T-helper 1 cell treated with Interleukin-12 subunit alpha and Interleukin-12 subunit beta and Interleukin-4 antibody, amounts not matched to agents 30 ng/mL and 1 ng/mL, for 36 hours (primary cell): ENCODE data around the gene CCDC88C. TPM values are rescaled to one million over a fixed set of nuclear protein-coding genes. Genes with fewer than 3 reads are reported as not detected.

ENCODE experiments used
- intact Hi-C: fragments of 100-400 bp; cut with micrococcal nuclease; formaldehyde crosslinking; loops from one replicate; pipeline ENCODE4 v1.15.1; 2024
- total RNA-seq: library from RNA; stranded (reverse); gene quantifications from 2 replicates; pipeline ENCODE4 v1.2.3, GENCODE V29; 2022

The CCDC88C gene
- total RNA-seq, 1 donor from 2014 or later, result 196 TPM

- intact Hi-C loops, result no loop called here
Observed at GRCh38 chr14:91331721-91332120, 85.9 kb downstream of the CCDC88C start.

- intact Hi-C loops, result no loop called here
Observed at GRCh38 chr14:91330856-91331255, 86.8 kb downstream of the CCDC88C start.

DNA sequence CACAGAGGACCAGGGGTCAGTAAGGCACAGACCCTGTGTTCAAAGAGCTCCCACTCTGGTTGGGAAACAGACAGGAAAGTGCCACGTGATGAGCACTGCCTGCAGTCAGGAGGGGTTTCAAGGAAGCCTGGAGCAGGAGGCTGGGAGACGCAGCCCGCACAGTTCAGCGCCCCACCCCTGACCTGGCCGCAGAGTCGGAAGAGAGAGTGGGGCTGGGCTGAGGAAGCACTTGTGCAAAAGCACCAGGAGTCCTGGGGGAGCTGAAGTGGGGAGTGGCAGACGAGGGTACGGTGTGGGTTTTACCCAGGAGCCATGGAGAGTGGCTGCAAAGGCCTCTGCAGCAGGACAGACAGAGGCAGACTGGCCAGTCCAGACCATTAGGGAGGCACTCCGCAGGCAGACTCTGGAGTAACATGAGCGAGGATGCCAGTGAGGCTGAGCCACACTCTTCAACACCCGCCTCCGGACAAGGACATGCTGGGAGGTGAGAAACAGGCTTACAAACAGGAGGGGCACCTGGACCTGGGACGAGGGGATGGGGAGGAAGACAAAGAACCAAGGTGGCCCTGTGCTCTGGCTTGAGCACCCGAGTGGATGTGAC lies 87.4 kb downstream of the CCDC88C start:
- intact Hi-C loops, result no loop called here

GRCh38 chr14:91329486-91330014 lies 88.1 kb downstream of the CCDC88C start:
- intact Hi-C loops, result no loop called here

GRCh38 chr14:91328313-91329050 lies 89.1 kb downstream of the CCDC88C start:
- intact Hi-C loops, result no loop called here

- intact Hi-C loops, result no loop called here
Observed at GRCh38 chr14:91327661-91328312, 89.8 kb downstream of the CCDC88C start.

GRCh38 chr14:91327250-91327595 lies 90.4 kb downstream of the CCDC88C start:
- intact Hi-C loops, result no loop called here

GRCh38 chr14:91326514-91327249 lies 90.9 kb downstream of the CCDC88C start:
- intact Hi-C loops, result no loop called here

- intact Hi-C loops, result loop anchor here (1.0 kb wide), 1 partner anchor 48 kb away; no protein-coding TSS in a partner anchor
Observed at GRCh38 chr14:91324606-91325575, 92.7 kb downstream of the CCDC88C start.

- intact Hi-C loops, result loop anchor here (1.0 to 2.0 kb wide), 6 partner anchors 9 to 187 kb away; partner anchors contain the start of gene PPP4R3A
Observed at GRCh38 chr14:91323671-91324605, 93.7 kb downstream of the CCDC88C start.

DNA sequence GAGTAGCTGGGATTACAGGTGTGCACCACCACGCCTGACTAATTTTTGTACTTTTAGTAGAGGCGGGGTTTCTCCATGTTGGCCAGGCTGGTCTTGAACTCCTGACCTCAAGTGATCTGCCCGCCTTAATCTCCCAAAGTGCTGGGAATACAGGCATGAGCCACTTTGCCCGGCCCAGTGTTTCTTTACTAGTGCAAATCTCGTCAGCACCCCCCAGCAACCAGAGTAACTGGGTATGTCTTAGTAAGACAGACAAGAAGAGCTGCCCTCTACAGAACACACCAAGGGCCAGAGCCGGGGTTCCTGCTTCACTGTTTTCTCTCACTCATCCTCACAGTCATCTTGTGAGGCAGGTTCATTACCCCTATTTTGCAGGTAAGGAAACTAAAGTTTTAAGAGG lies 94.6 kb downstream of the CCDC88C start:
- intact Hi-C loops, result loop anchor here (1.0 to 2.0 kb wide), 5 partner anchors 8 to 188 kb away; partner anchors contain the start of gene PPP4R3A

- intact Hi-C loops, result loop anchor here (1.0 to 2.0 kb wide), 5 partner anchors 7 to 188 kb away; partner anchors contain the start of gene PPP4R3A
Observed at GRCh38 chr14:91322623-91323022, 95.0 kb downstream of the CCDC88C start.

GRCh38 chr14:91321131-91321530 lies 96.5 kb downstream of the CCDC88C start:
- intact Hi-C loops, result no loop called here

- intact Hi-C loops, result no loop called here
Observed at GRCh38 chr14:91320266-91320665, 97.4 kb downstream of the CCDC88C start.

DNA sequence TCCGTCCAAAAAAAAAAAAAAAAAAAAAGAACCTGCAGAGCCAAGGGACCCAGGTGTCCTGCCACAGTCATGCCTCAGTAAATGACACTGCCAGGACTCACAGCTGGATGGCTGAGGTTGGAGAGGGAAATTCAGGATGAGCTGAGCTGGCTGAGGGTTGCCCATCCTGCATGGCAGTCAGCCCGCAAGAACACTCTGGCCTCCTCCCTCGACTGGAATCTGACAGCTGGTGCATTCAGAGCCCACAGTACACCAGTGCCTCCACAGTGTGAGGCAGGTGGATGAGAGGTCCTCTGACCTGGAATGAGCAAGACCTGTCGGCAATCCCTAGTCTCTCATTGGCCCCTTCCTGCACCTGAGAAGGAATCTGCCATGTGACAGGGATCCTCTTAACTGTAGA lies 98.7 kb downstream of the CCDC88C start:
- intact Hi-C loops, result loop anchor here (2.0 to 10.0 kb wide), 2 partner anchors 250 to 1594 kb away; no protein-coding TSS in a partner anchor

GRCh38 chr14:91317381-91318308 lies 100.0 kb downstream of the CCDC88C start:
- intact Hi-C loops, result loop anchor here (2.0 to 10.0 kb wide), 3 partner anchors 249 to 1593 kb away; partner anchors contain the start of gene TC2N

GRCh38 chr14:91316761-91317160 lies 100.9 kb downstream of the CCDC88C start:
- intact Hi-C loops, result loop anchor here (1.0 to 10.0 kb wide), 3 partner anchors 73 to 1592 kb away; partner anchors contain the start of gene TC2N
